ENCODE results near the gene EXOC4. TPM values are rescaled to one million over a fixed set of nuclear protein-coding genes. Genes with fewer than 3 reads are reported as not detected.

Gene EXOC4
- total RNA-seq, 1 donor from 2014 or later: 67.7 TPM

DNA sequence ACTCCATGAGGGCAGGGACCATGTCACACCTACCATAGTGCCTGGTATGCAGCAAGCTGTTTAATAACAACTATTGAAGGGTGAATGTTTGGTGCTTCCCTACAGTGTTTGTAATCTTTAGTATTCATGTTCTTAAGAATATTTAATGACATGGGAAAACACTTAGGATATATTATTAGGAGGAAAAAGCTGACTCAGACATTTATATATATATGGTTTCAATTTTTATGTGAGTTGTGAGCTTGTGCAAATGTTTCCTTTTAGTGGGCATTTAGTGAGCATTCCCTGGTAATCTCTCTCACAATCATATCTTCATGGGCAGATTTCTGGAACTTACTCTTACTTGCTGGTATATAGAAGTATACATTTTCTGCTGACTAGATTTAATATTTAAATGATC, 359.1 kb downstream of the EXOC4 start:
- DNase-seq (ENCODE audit: low spot score): no peak
- no peak overlapping the region for H3K27ac Mint-ChIP-seq (ENCODE audit: unreplicated experiment)
- H3K36me3 Mint-ChIP-seq (ENCODE audit: low read depth): peaks cover 2% of the 10 kb centered on the region
- H3K4me1 Mint-ChIP-seq (ENCODE audit: low read depth): no peaks in the 10 kb centered on the region
- no peak overlapping the region for H3K4me3 Mint-ChIP-seq (ENCODE audit: unreplicated experiment)
- no peaks in the 10 kb centered on the region for H3K27me3 Mint-ChIP-seq (ENCODE audit: low read depth)
- TF ChIP-seq, protein P1, sequence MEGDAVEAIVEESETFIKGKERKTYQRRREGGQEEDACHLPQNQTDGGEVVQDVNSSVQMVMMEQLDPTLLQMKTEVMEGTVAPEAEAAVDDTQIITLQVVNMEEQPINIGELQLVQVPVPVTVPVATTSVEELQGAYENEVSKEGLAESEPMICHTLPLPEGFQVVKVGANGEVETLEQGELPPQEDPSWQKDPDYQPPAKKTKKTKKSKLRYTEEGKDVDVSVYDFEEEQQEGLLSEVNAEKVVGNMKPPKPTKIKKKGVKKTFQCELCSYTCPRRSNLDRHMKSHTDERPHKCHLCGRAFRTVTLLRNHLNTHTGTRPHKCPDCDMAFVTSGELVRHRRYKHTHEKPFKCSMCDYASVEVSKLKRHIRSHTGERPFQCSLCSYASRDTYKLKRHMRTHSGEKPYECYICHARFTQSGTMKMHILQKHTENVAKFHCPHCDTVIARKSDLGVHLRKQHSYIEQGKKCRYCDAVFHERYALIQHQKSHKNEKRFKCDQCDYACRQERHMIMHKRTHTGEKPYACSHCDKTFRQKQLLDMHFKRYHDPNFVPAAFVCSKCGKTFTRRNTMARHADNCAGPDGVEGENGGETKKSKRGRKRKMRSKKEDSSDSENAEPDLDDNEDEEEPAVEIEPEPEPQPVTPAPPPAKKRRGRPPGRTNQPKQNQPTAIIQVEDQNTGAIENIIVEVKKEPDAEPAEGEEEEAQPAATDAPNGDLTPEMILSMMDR (IDR thresholded peaks at IDR 0.05): no peak
- H3K9me3 Mint-ChIP-seq (ENCODE audit: low read depth): no peaks in the 10 kb centered on the region

DNA sequence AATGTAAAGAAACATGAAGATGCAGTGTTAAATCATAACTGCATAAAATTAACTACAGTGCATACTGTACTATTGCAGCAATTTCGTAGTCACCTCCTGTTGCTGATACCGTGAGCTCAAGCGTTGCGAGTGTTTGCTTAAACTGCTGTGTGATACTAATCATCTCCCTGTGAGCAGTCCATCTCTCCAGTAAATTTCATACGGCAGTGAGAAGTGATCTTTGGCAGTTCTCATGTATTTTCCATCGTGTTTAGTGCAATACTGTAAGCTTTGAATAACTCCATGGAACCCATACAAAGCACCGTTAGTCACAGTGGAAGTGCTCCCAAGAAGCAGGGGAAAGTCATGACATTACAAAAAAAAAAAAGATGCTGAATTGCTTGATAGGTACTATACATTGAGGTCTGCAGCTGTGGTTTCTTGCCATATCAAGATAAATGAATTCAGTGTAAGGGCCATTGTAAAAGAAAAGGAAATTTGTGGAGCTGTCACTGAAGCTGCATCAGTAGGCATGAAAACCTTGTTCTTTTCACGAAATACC, 360.4 kb downstream of the EXOC4 start:
- no peaks in the 10 kb centered on the region for H3K4me1 Mint-ChIP-seq (ENCODE audit: low read depth)
- H3K27ac Mint-ChIP-seq (ENCODE audit: unreplicated experiment): no peak overlapping the region
- DNase-seq (ENCODE audit: low spot score): no peak
- H3K9me3 Mint-ChIP-seq (ENCODE audit: low read depth): no peaks in the 10 kb centered on the region
- no peaks in the 10 kb centered on the region for H3K27me3 Mint-ChIP-seq (ENCODE audit: low read depth)
- H3K4me3 Mint-ChIP-seq (ENCODE audit: unreplicated experiment): no peak overlapping the region
- TF ChIP-seq, protein P1 (IDR thresholded peaks at IDR 0.05): no peak
- H3K36me3 Mint-ChIP-seq (ENCODE audit: low read depth): peaks cover 2% of the 10 kb centered on the region

DNA sequence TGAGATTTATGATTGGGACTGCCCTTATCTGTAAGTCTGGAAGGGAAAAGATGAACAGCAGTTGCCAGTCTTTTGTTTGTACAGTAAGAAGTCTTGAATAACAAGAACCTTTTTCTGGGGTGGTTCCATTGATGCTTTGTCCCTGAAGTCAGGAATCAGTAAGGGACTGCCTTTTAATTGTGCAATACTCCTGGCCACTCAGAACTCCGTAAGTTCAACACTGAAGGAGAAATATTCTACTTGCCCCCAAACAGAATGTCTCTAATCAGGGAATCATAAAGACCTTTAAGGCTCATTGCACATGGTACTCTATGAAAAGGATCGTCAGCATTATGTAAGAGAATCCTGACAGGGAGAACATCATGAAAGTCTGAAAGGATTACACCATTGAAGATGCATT, 361.4 kb downstream of the EXOC4 start:
- Mint-ChIP-seq H3K27ac (ENCODE audit: unreplicated experiment) (no peak overlapping the region), H3K9me3 (ENCODE audit: low read depth) (no peaks in the 10 kb centered on the region), H3K27me3 (ENCODE audit: low read depth) (no peaks in the 10 kb centered on the region), H3K4me1 (ENCODE audit: low read depth) (no peaks in the 10 kb centered on the region), H3K4me3 (ENCODE audit: unreplicated experiment) (no peak overlapping the region), H3K36me3 (ENCODE audit: low read depth) (peaks cover 2% of the 10 kb centered on the region)
- TF ChIP-seq, protein P1 (IDR thresholded peaks at IDR 0.05): no peak
- no peak for DNase-seq (ENCODE audit: low spot score)

DNA sequence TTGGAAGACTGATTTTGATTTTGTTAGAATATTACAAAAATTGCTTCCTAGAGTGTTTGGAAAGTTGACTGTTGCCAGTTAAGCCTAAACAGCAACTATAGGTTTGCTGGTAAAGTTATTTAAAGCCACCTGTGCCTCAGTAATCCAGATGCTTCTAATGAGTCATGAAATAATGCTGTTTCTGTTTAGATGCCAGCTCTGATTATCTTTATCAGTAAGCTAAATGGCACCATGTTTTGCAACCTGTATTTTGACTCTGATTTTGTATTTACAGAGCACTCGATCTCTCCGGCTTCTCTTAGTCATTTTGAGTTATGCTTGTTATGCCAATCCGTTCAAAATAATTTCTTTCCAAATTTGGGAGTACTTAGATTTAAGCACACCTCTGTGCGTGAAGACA, 366.1 kb downstream of the EXOC4 start:
- TF ChIP-seq, protein P1 (IDR thresholded peaks at IDR 0.05): no peak
- Mint-ChIP-seq H3K36me3 (ENCODE audit: low read depth) (peaks cover 2% of the 10 kb centered on the region), H3K27ac (ENCODE audit: unreplicated experiment) (no peak overlapping the region), H3K9me3 (ENCODE audit: low read depth) (no peaks in the 10 kb centered on the region), H3K4me3 (ENCODE audit: unreplicated experiment) (no peak overlapping the region), H3K4me1 (ENCODE audit: low read depth) (no peaks in the 10 kb centered on the region), H3K27me3 (ENCODE audit: low read depth) (no peaks in the 10 kb centered on the region)
- DNase-seq (ENCODE audit: low spot score): no peak

DNA sequence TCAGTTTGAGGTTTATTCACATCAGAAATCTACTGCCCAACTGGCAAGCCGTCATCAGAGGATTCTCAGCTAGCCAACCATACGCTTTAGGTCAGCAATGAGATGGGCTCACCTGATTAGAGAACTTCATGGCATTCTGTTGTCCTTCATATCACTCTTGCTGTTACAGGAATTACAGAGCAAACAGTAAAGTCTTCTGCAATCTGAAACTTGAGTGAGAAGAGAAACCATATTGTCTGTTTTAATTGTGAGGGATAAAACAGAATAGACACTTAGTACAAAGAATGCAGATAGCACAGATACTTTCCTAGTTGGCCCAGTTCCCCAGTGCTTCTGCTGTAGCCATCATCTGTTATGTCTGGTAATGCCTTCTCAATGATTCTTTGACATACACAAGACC, 366.6 kb downstream of the EXOC4 start:
- Mint-ChIP-seq H3K36me3 (ENCODE audit: low read depth) (peaks cover 2% of the 10 kb centered on the region), H3K9me3 (ENCODE audit: low read depth) (no peaks in the 10 kb centered on the region), H3K27ac (ENCODE audit: unreplicated experiment) (no peak overlapping the region), H3K4me3 (ENCODE audit: unreplicated experiment) (no peak overlapping the region), H3K4me1 (ENCODE audit: low read depth) (no peaks in the 10 kb centered on the region), H3K27me3 (ENCODE audit: low read depth) (no peaks in the 10 kb centered on the region)
- no peak for DNase-seq (ENCODE audit: low spot score)
- TF ChIP-seq, protein P1 (IDR thresholded peaks at IDR 0.05): no peak

All from chondrocyte (in vitro differentiated cells).